ENCODE data around the gene MAN1C1. TPM values are rescaled to one million over a fixed set of nuclear protein-coding genes. Genes with fewer than 3 reads are reported as not detected.

Gene MAN1C1
- polyA plus RNA-seq, 1 donor from 2014 or later = 1.3 TPM

DNA sequence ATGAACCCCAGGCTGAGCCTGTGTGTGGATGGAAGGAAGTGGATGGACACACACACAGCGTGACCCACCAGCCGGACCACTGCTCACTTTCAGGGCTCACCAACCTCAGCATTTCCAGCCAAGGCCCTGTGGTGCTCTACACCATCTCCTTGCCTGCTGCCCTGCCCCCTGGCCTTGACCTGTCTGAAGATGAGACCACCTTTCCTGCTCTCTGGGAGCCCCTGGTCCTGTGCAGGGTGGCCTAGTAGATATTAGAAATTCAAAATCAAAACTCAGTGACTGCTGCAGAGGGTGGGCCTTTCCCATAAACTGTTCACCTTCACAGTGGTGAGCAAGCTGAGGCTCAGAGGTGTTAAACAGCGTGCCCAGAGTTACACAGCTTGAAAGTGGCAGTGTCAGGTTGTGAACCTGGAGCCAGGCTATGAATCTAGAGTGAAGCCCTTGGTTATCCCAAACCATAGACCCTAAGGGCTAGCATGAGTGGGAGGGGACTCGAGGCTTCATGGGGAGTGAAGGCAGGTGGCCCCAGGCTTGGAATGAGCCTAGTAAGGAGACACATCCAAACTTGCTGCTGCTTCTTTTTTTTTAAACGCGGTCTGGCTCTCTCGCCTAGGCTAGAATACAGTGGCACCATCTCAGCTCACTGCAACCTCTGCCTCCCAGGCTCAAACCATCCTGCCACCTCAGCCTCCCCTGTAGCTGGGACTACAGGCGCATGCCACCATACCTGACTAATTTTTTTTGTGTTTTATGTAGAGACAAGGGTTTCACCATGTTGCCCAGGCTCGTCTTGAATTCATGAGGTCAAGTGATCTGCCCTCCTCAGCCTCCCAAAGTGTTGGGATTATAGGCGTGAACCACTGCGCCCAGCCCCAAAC, 41.5 kb downstream of the MAN1C1 start:
- Histone ChIP-seq H3K9ac (ENCODE audit: low read length) (no peak overlapping the region), H3K36me3 (ENCODE audit: insufficient read depth, low read length) (no peaks in the 10 kb centered on the region), H4K20me1 (ENCODE audit: insufficient read depth) (no peaks in the 10 kb centered on the region), H3K9me2 (ENCODE audit: insufficient read depth, low read length) (no peaks in the 10 kb centered on the region), H3K27ac (ENCODE audit: low read length) (no peak overlapping the region), H3K27me3 (ENCODE audit: insufficient read depth, low read depth, low read length) (no peaks in the 10 kb centered on the region), H3K79me2 (replicated peaks; ENCODE audit: insufficient read depth, low read length) (no peaks in the 10 kb centered on the region), H3K4me2 (ENCODE audit: low read length) (no peak overlapping the region), H3K4me3 (ENCODE audit: low read length) (no peak overlapping the region), H3F3A (ENCODE audit: insufficient read depth, low read length, poor library complexity, severe bottlenecking) (no peaks in the 10 kb centered on the region), H3K9me3 (ENCODE audit: low read length) (no peaks in the 10 kb centered on the region), H2AFZ (ENCODE audit: low read depth, low read length) (no peak overlapping the region)
- TF ChIP-seq, protein P1, sequence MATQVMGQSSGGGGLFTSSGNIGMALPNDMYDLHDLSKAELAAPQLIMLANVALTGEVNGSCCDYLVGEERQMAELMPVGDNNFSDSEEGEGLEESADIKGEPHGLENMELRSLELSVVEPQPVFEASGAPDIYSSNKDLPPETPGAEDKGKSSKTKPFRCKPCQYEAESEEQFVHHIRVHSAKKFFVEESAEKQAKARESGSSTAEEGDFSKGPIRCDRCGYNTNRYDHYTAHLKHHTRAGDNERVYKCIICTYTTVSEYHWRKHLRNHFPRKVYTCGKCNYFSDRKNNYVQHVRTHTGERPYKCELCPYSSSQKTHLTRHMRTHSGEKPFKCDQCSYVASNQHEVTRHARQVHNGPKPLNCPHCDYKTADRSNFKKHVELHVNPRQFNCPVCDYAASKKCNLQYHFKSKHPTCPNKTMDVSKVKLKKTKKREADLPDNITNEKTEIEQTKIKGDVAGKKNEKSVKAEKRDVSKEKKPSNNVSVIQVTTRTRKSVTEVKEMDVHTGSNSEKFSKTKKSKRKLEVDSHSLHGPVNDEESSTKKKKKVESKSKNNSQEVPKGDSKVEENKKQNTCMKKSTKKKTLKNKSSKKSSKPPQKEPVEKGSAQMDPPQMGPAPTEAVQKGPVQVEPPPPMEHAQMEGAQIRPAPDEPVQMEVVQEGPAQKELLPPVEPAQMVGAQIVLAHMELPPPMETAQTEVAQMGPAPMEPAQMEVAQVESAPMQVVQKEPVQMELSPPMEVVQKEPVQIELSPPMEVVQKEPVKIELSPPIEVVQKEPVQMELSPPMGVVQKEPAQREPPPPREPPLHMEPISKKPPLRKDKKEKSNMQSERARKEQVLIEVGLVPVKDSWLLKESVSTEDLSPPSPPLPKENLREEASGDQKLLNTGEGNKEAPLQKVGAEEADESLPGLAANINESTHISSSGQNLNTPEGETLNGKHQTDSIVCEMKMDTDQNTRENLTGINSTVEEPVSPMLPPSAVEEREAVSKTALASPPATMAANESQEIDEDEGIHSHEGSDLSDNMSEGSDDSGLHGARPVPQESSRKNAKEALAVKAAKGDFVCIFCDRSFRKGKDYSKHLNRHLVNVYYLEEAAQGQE (IDR thresholded peaks at IDR 0.05; ENCODE audit: borderline replicate concordance) = no peak
- no peak for TF ChIP-seq EP300 (conservative IDR thresholded peaks at IDR 0.05; ENCODE audit: poor library complexity, severe bottlenecking)
- TF ChIP-seq, protein P2, sequence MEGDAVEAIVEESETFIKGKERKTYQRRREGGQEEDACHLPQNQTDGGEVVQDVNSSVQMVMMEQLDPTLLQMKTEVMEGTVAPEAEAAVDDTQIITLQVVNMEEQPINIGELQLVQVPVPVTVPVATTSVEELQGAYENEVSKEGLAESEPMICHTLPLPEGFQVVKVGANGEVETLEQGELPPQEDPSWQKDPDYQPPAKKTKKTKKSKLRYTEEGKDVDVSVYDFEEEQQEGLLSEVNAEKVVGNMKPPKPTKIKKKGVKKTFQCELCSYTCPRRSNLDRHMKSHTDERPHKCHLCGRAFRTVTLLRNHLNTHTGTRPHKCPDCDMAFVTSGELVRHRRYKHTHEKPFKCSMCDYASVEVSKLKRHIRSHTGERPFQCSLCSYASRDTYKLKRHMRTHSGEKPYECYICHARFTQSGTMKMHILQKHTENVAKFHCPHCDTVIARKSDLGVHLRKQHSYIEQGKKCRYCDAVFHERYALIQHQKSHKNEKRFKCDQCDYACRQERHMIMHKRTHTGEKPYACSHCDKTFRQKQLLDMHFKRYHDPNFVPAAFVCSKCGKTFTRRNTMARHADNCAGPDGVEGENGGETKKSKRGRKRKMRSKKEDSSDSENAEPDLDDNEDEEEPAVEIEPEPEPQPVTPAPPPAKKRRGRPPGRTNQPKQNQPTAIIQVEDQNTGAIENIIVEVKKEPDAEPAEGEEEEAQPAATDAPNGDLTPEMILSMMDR (IDR thresholded peaks at IDR 0.05; ENCODE audit: poor library complexity, severe bottlenecking) = no peak
- TF ChIP-seq MXI1 (conservative IDR thresholded peaks at IDR 0.05; ENCODE audit: poor library complexity, severe bottlenecking) = no peak
- no peak for TF ChIP-seq TAF1 (IDR thresholded peaks at IDR 0.05; ENCODE audit: low read depth)
- TF ChIP-seq EZH2 (IDR thresholded peaks at IDR 0.05; ENCODE audit: borderline replicate concordance, insufficient read depth, low read length, poor library complexity, severe bottlenecking) = no peak
- TF ChIP-seq SMC3 (conservative IDR thresholded peaks at IDR 0.05; ENCODE audit: poor library complexity) = no peak
- TF ChIP-seq POLR2AphosphoS5 (IDR thresholded peaks at IDR 0.05) = no peak
- no peak for TF ChIP-seq RAD21 (conservative IDR thresholded peaks at IDR 0.05)

DNA sequence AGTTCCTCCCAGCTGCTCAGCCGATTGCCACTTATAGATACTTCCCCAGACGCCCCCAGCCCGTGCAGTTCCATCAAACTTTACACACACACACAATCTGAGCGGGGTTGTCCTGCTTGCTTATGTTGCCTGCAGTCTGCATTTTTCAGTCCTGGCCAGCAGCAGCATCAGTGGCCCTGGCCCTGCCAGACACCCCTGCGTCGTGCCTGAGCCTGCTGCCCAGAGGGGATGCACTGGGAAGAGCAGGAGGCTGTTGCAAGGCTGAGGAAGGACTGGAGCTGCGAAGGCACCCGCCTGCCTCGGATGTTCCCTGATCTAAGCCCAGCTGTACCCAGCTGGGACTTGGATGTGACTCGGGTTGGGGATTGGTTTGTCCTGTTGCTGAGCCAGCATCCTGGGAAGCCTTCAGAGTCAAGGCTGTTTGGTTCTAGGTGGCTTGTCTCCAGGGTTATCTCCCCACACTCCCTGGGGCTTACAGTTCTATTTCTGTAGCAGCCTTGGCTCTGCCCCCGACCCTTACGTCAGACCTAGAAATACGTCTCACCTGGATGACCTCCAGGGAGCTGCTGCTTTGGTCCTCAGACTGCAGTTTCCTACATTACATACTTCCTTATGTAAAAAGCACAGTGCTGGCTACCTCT, 42.3 kb downstream of the MAN1C1 start:
- TF ChIP-seq, protein P1 (IDR thresholded peaks at IDR 0.05; ENCODE audit: borderline replicate concordance) = no peak
- TF ChIP-seq, protein P2 (IDR thresholded peaks at IDR 0.05; ENCODE audit: poor library complexity, severe bottlenecking) = no peak
- no peak for TF ChIP-seq EP300 (conservative IDR thresholded peaks at IDR 0.05; ENCODE audit: poor library complexity, severe bottlenecking)
- no peak for TF ChIP-seq EZH2 (IDR thresholded peaks at IDR 0.05; ENCODE audit: borderline replicate concordance, insufficient read depth, low read length, poor library complexity, severe bottlenecking)
- TF ChIP-seq POLR2AphosphoS5 (IDR thresholded peaks at IDR 0.05) = no peak
- TF ChIP-seq SMC3 (conservative IDR thresholded peaks at IDR 0.05; ENCODE audit: poor library complexity) = no peak
- no peak for TF ChIP-seq TAF1 (IDR thresholded peaks at IDR 0.05; ENCODE audit: low read depth)
- TF ChIP-seq RAD21 (conservative IDR thresholded peaks at IDR 0.05) = no peak
- no peak for TF ChIP-seq MXI1 (conservative IDR thresholded peaks at IDR 0.05; ENCODE audit: poor library complexity, severe bottlenecking)

More for the DNA sequence above, 42.3 kb downstream of the MAN1C1 start:
- Histone ChIP-seq H3K9ac (ENCODE audit: low read length) (no peak overlapping the region), H3K9me3 (ENCODE audit: low read length) (no peaks in the 10 kb centered on the region), H3K36me3 (ENCODE audit: insufficient read depth, low read length) (no peaks in the 10 kb centered on the region), H3K79me2 (replicated peaks; ENCODE audit: insufficient read depth, low read length) (no peaks in the 10 kb centered on the region), H3K4me3 (ENCODE audit: low read length) (no peak overlapping the region), H3F3A (ENCODE audit: insufficient read depth, low read length, poor library complexity, severe bottlenecking) (no peaks in the 10 kb centered on the region), H3K27me3 (ENCODE audit: insufficient read depth, low read depth, low read length) (no peaks in the 10 kb centered on the region), H3K9me2 (ENCODE audit: insufficient read depth, low read length) (no peaks in the 10 kb centered on the region), H4K20me1 (ENCODE audit: insufficient read depth) (no peaks in the 10 kb centered on the region), H3K4me2 (ENCODE audit: low read length) (no peak overlapping the region), H3K27ac (ENCODE audit: low read length) (no peak overlapping the region), H2AFZ (ENCODE audit: low read depth, low read length) (no peak overlapping the region)
